ENCODE results near the gene SPINK14. TPM values are rescaled to one million over a fixed set of nuclear protein-coding genes. Genes with fewer than 3 reads are reported as not detected.

The SPINK14 gene
- total and polyA plus RNA-seq, 2 donors (not counting 3 experiments of a cell fraction or from before 2014, with no cell fraction given) = not detected

DNA sequence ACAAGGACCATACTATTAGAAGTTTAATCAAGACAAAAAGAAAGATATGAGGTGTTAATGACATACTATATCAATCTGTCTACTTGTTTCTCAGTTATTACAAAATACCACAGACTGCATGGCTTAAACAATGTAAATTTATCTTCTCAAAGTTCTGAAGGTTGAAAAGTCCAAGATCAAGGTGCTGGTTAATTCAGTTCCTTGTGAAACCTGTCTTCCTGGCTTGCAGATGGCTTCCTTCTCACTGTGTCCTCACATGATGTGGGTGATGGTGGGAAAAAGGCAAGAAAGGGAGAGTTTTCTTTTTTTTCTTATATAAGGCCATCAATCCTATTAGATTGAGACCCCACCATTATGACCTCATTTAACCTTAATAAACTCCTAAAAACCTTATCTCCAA, 15.6 kb upstream of the SPINK14 start:
- Histone ChIP-seq H3K9ac (replicated peaks; ENCODE audit: extremely low read depth, insufficient read depth, low read length) (no peak overlapping the region), H3K9me3 (replicated peaks; ENCODE audit: control insufficient read depth, insufficient read depth, low read length) (no peaks in the 10 kb centered on the region), H3K27me3 (ENCODE audit: control insufficient read depth in 2 of 2, insufficient read depth in 2 of 2, low read length in 2 of 2) (no peaks in the 10 kb centered on the region), H3K9me1 (replicated peaks; ENCODE audit: control insufficient read depth, extremely low read depth, insufficient read depth, low read length) (no peaks in the 10 kb centered on the region), H3K4me1 (ENCODE audit: control insufficient read depth, extremely low read depth, insufficient read depth, low read length) (peaks cover 6% of the 10 kb centered on the region), H3K79me2 (ENCODE audit: control insufficient read depth, insufficient read depth, low read length) (no peaks in the 10 kb centered on the region), H3K27ac (ENCODE audit: insufficient read depth, low read depth, low read length) (no peak overlapping the region), H2AFZ (ENCODE audit: low read depth, low read length) (no peak overlapping the region), H3K4me3 (replicated peaks in 1 of 3; ENCODE audit: insufficient read depth in 1 of 3, low read depth in 1 of 3, low read length in 3 of 3) (no peak overlapping the region), H3K4me2 (ENCODE audit: insufficient read depth, low read length) (no peak overlapping the region), H3K36me3 (ENCODE audit: control insufficient read depth in 2 of 2, extremely low read depth in 1 of 2, insufficient read depth in 2 of 2, low read length in 2 of 2) (no peaks in the 10 kb centered on the region), H4K20me1 (replicated peaks; ENCODE audit: control insufficient read depth, extremely low read depth, insufficient read depth, low read length) (no peaks in the 10 kb centered on the region)
- FAIRE-seq (no peak), DNase-seq (ENCODE audit: low read depth, low spot score) (no peak)
- intact Hi-C loops (cut with micrococcal nuclease) = no loop called here
- dilution Hi-C loops (cut with MboI; ENCODE audit: extremely low pct_ligation_motif_present, low sequenced_read_pairs) = no loop called here
- POLR2A ChIA-PET = no interaction called here
- TF ChIP-seq FOS (IDR thresholded peaks at IDR 0.05; ENCODE audit: borderline replicate concordance, insufficient read depth, low read length) (no peak), EZH2 (IDR thresholded peaks at IDR 0.05; ENCODE audit: borderline replicate concordance, low read depth, low read length, severe bottlenecking) (no peak), POLR2A (IDR thresholded peaks at IDR 0.05; ENCODE audit: low read depth, low read length) (no peak), POLR2AphosphoS5 (IDR thresholded peaks at IDR 0.05; ENCODE audit: insufficient read depth, low read depth, low read length) (no peak), JUN (IDR thresholded peaks at IDR 0.05; ENCODE audit: borderline replicate concordance, insufficient read depth, insufficient read length, low read depth) (no peak), MYC (IDR thresholded peaks at IDR 0.05; ENCODE audit: low read depth, low read length) (no peak), GATA2 (IDR thresholded peaks at IDR 0.05; ENCODE audit: insufficient read depth, insufficient read length, low read depth, low read length) (no peak), CTCF (IDR thresholded peaks at IDR 0.05; ENCODE audit: extremely low read depth in 1 of 2, insufficient read depth in 1 of 2, low read depth in 1 of 2, low read length in 2 of 2) (no peak)
- TF ChIP-seq, protein P1, sequence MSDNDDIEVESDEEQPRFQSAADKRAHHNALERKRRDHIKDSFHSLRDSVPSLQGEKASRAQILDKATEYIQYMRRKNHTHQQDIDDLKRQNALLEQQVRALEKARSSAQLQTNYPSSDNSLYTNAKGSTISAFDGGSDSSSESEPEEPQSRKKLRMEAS (IDR thresholded peaks at IDR 0.05; ENCODE audit: insufficient read depth, insufficient read length) = no peak
- CTCF ChIA-PET = no interaction called here
- no TSS peak for BruUV-seq (replicated peaks)
